ENCODE measurements around the gene ZDHHC8. TPM values are rescaled to one million over a fixed set of nuclear protein-coding genes. Genes with fewer than 3 reads are reported as not detected.

Gene ZDHHC8
- total RNA-seq, 2 donors from 2014 or later = 20.0 to 21.4 TPM

DNA sequence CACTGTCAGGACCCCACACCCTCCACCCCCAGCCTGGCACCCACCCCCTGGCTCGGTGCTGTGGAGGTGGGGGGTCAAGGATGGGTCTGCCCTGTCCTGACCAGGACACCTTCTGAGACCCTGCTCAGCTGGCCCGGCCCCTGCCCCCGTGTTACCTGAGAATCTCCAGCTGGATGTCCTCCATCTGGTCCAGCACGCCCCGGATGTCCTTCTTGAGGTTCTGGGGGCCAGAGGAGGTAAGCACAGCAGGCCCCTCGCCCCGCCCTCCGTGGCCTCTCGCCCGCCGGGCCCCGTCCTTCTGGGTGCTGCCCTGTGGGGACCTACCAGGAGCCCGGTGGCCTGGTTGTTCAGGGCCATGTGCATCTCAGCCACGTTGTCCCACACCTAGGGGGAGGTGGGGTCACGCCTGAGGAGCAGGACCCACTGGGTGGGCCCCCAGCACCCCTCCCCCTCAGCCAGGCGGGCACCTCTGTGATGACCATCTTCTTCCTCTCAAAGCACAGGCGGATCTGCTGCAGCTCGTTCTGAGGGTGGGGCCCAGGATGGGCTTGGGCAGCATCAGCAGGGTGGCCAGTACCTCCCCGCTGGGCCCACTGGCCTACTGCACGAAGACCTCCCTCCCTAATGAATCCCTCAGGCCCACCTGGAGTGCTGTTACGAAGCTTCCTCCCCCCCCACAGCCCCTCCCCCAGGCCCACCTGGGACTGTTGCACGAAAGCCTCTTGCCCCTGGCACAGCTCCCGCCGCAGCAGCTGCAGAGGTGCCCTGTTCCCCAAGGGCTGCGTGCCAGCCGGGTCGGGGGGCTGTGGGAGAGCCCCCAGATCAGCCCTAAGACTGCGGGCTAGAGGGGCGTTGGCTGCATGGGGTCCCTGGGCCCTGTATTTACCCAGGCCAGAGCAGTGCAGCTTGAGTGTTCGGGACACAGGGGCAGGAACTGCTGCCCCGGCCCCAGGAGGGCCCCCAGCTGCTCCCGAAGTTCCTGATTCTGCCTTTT, 17.9 kb downstream of the ZDHHC8 start:
- DNase-seq (no peak), ATAC-seq (no peak)
- intact Hi-C loops (cut with DNase I) = no loop called here
- no peaks in the 10 kb centered on the region for H3K4me1 ChIP-seq
- WGBS, 2 donors = 55 to 67% methylated on average over 11 to 30 of the region's 32 CpGs
- no peak overlapping the region for H3K4me3 ChIP-seq
- TF ChIP-seq POLR2A (IDR thresholded peaks at IDR 0.05) = no peak
- TF ChIP-seq, protein P1, sequence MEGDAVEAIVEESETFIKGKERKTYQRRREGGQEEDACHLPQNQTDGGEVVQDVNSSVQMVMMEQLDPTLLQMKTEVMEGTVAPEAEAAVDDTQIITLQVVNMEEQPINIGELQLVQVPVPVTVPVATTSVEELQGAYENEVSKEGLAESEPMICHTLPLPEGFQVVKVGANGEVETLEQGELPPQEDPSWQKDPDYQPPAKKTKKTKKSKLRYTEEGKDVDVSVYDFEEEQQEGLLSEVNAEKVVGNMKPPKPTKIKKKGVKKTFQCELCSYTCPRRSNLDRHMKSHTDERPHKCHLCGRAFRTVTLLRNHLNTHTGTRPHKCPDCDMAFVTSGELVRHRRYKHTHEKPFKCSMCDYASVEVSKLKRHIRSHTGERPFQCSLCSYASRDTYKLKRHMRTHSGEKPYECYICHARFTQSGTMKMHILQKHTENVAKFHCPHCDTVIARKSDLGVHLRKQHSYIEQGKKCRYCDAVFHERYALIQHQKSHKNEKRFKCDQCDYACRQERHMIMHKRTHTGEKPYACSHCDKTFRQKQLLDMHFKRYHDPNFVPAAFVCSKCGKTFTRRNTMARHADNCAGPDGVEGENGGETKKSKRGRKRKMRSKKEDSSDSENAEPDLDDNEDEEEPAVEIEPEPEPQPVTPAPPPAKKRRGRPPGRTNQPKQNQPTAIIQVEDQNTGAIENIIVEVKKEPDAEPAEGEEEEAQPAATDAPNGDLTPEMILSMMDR (IDR thresholded peaks at IDR 0.05) = no peak
- no peaks in the 10 kb centered on the region for H3K9me3 ChIP-seq
- no peaks in the 10 kb centered on the region for H3K27me3 ChIP-seq
- no peaks in the 10 kb centered on the region for H3K36me3 ChIP-seq (replicated peaks in 1 of 2; ENCODE audit: insufficient read depth in 1 of 2, low read depth in 2 of 2)
- H3K27ac ChIP-seq = no peak overlapping the region

DNA sequence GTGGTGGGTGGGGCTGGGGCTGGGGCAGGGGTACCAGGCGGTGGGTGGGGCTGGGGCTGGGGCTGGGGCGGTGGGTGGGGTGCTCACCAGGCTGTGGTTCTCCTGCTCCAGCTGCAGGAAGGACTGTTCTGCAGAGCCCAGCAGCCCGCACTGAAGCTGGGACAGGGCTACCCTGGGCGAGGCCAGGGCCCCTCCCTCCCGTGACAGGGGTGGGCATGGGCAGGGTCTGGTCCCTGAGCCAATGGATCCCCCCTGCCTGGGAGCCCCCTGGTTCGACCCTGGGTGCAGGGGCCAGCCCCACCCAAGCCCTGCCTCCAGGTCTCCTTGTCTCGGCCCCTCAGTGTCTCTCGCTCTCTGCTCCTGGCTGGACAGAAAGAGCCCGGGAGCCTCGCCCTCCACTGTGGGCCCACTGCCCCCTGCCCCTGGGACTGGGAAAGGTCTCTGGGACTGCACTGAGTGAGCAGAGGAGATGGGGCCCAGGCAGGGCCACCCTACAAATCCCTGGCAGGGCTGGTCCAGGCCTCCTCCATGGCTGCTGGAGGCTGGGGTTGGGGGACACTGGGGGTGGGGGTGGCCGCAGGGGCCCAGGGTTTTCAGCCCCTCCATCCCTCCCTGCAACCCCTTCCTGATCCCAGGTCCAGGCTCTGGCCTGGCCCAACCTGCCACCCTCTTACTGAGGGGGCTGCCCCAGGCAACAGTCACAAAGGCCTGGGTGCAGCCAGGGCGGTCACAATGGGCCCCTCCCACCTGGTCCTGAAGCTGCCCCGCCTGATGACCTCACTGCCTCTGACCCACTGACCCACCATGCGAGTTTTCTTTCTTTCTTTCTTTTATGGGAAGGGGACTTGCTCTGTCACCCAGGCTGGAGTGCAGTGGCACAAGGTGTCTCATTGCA, 19.0 kb downstream of the ZDHHC8 start, which contains the start of gene CCDC188:
Gene CCDC188 (minus strand): TSS at position 675 of the 895 bp plus-strand sequence. CDS start 69 bp downstream, at position 606.
- no peaks in the 10 kb centered on the region for H3K27me3 ChIP-seq
- no peak within 1 kb of the TSS for H3K27ac ChIP-seq
- ATAC-seq (no peak), DNase-seq (no peak)
- intact Hi-C loops (cut with DNase I) = no loop called here
- H3K36me3 ChIP-seq (replicated peaks in 1 of 2; ENCODE audit: insufficient read depth in 1 of 2, low read depth in 2 of 2) = no peaks in the 10 kb centered on the region
- 45 to 74% methylated on average over 5 to 14 of the region's 14 CpGs for WGBS, 2 donors
- H3K4me1 ChIP-seq = no peaks in the 10 kb centered on the region
- H3K4me3 ChIP-seq = no peak within 1 kb of the TSS
- H3K9me3 ChIP-seq = no peaks in the 10 kb centered on the region
- TF ChIP-seq POLR2A (IDR thresholded peaks at IDR 0.05) = no peak

DNA sequence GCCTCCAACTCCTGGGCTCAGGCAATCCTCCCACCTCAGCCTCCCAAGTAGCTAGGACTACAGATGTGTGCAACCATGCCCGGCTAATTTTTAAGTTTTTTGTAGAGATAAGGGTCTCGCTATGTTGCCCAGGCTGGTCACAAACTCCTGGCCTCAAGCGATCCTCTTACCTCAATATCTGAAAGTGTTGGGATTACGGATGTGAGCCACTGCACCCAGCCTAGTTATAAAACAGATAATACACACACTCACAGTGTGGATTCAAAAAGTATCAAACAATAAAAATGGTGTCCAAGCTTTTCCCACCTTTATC, 19.6 kb downstream of the ZDHHC8 start:
- ATAC-seq (no peak), DNase-seq (no peak)
- Histone ChIP-seq H3K27me3 (no peaks in the 10 kb centered on the region), H3K4me1 (no peaks in the 10 kb centered on the region), H3K27ac (no peak overlapping the region), H3K9me3 (no peaks in the 10 kb centered on the region), H3K36me3 (replicated peaks in 1 of 2; ENCODE audit: insufficient read depth in 1 of 2, low read depth in 2 of 2) (no peaks in the 10 kb centered on the region), H3K4me3 (no peak overlapping the region)
- 81 to 82% methylated on average over 4 of the region's 4 CpGs for WGBS, 2 donors
- no peak for TF ChIP-seq POLR2A (IDR thresholded peaks at IDR 0.05)
- TF ChIP-seq, protein P1 (IDR thresholded peaks at IDR 0.05) = no peak
- intact Hi-C loops (cut with DNase I) = no loop called here

- Histone ChIP-seq H3K27me3 (no peaks in the 10 kb centered on the region), H3K4me1 (peaks cover 7% of the 10 kb centered on the region), H3K4me3 (no peak overlapping the region), H3K9me3 (no peaks in the 10 kb centered on the region), H3K36me3 (replicated peaks in 1 of 2; ENCODE audit: insufficient read depth in 1 of 2, low read depth in 2 of 2) (no peaks in the 10 kb centered on the region), H3K27ac (no peak overlapping the region)
- no peak for TF ChIP-seq POLR2A (IDR thresholded peaks at IDR 0.05)
- TF ChIP-seq, protein P1 (IDR thresholded peaks at IDR 0.05) = no peak
- ATAC-seq = no peak
- intact Hi-C loops (cut with DNase I) = no loop called here
- 60 to 68% methylated on average over 1 to 14 of the region's 14 CpGs for WGBS, 2 donors
- no peak for DNase-seq
Observed at GRCh38 chr22:20152464-20152890, 20.9 kb downstream of the ZDHHC8 start.

DNA sequence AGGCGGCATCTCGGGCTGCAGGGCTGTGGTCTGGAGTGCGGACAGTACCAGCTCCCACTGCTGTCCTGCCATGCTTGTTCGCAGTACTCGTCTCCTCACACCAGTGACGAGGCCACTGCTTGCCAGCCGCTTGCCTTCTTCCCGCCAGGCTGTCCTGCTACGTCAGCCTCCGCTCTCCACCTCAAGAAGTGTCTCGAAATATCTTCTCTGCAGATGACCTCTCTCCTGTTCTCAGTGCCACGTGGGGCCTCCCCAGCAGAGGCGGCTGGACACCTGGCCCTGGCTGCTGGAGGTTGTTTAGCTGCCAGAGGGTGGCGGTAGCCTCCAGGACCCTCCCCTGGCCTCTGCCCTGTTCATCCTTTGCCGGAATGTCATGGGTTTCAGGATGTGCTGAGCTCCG, 22.3 kb downstream of the ZDHHC8 start:
- Histone ChIP-seq H3K4me3 (no peak overlapping the region), H3K27me3 (no peaks in the 10 kb centered on the region), H3K9me3 (no peaks in the 10 kb centered on the region), H3K4me1 (peaks cover 7% of the 10 kb centered on the region), H3K27ac (no peak overlapping the region), H3K36me3 (replicated peaks in 1 of 2; ENCODE audit: insufficient read depth in 1 of 2, low read depth in 2 of 2) (no peaks in the 10 kb centered on the region)
- DNase-seq (no peak), ATAC-seq (no peak)
- intact Hi-C loops (cut with DNase I) = no loop called here
- WGBS, 2 donors = 63 to 74% methylated on average over 9 to 16 of the region's 16 CpGs
- TF ChIP-seq POLR2A (IDR thresholded peaks at IDR 0.05) = no peak
- TF ChIP-seq, protein P1 (IDR thresholded peaks at IDR 0.05) = no peak
